Measurements from ENCODE around the gene FAM168B. TPM values are rescaled to one million over a fixed set of nuclear protein-coding genes. Genes with fewer than 3 reads are reported as not detected.

The FAM168B gene
- total RNA-seq, 1 donor from 2014 or later = 154 TPM

GRCh38 chr2:131031431-131031841 lies 61.8 kb downstream of the FAM168B start:
- peaks cover 9% of the 10 kb centered on the region for H3K4me1 Mint-ChIP-seq
- H3K4me3 Mint-ChIP-seq = no peak overlapping the region
- no peak for DNase-seq (ENCODE audit: low read depth, low spot score)
- peaks cover 12% of the 10 kb centered on the region for H3K27me3 Mint-ChIP-seq (ENCODE audit: low read depth)
- H3K27ac Mint-ChIP-seq (ENCODE audit: unreplicated experiment) = no peak overlapping the region
- TF ChIP-seq CTCF (conservative IDR thresholded peaks at IDR 0.05) = no peak
- peaks cover 7% of the 10 kb centered on the region for H3K9me3 Mint-ChIP-seq
- H3K36me3 Mint-ChIP-seq (ENCODE audit: low read depth) = peaks cover 8% of the 10 kb centered on the region

GRCh38 chr2:131030478-131030971 lies 62.7 kb downstream of the FAM168B start:
- DNase-seq (ENCODE audit: low read depth, low spot score) = no peak
- H3K27ac Mint-ChIP-seq (ENCODE audit: unreplicated experiment) = no peak overlapping the region
- no peak overlapping the region for H3K4me3 Mint-ChIP-seq
- peaks cover 12% of the 10 kb centered on the region for H3K27me3 Mint-ChIP-seq (ENCODE audit: low read depth)
- peaks cover 6% of the 10 kb centered on the region for H3K4me1 Mint-ChIP-seq
- H3K36me3 Mint-ChIP-seq (ENCODE audit: low read depth) = peaks cover 8% of the 10 kb centered on the region
- no peak for TF ChIP-seq CTCF (conservative IDR thresholded peaks at IDR 0.05)
- peaks cover 7% of the 10 kb centered on the region for H3K9me3 Mint-ChIP-seq

- no peak for DNase-seq (ENCODE audit: low read depth, low spot score)
- Mint-ChIP-seq H3K4me3 (no peak overlapping the region), H3K27me3 (ENCODE audit: low read depth) (peaks cover 12% of the 10 kb centered on the region), H3K4me1 (peaks cover 6% of the 10 kb centered on the region), H3K9me3 (peaks cover 7% of the 10 kb centered on the region), H3K27ac (ENCODE audit: unreplicated experiment) (no peak overlapping the region), H3K36me3 (ENCODE audit: low read depth) (peaks cover 8% of the 10 kb centered on the region)
- TF ChIP-seq CTCF (conservative IDR thresholded peaks at IDR 0.05) = no peak
Observed at GRCh38 chr2:131029812-131030211, 63.4 kb downstream of the FAM168B start.

- no peak overlapping the region for H3K4me3 Mint-ChIP-seq
- H3K9me3 Mint-ChIP-seq = peaks cover 7% of the 10 kb centered on the region
- H3K36me3 Mint-ChIP-seq (ENCODE audit: low read depth) = peaks cover 8% of the 10 kb centered on the region
- no peaks in the 10 kb centered on the region for H3K4me1 Mint-ChIP-seq
- TF ChIP-seq CTCF (conservative IDR thresholded peaks at IDR 0.05) = no peak
- no peak overlapping the region for H3K27ac Mint-ChIP-seq (ENCODE audit: unreplicated experiment)
- DNase-seq (ENCODE audit: low read depth, low spot score) = no peak
- no peaks in the 10 kb centered on the region for H3K27me3 Mint-ChIP-seq (ENCODE audit: low read depth)
Observed at GRCh38 chr2:131027566-131028528, 65.4 kb downstream of the FAM168B start.

- Mint-ChIP-seq H3K36me3 (ENCODE audit: low read depth) (peaks cover 8% of the 10 kb centered on the region), H3K4me3 (no peak overlapping the region), H3K27me3 (ENCODE audit: low read depth) (no peaks in the 10 kb centered on the region), H3K4me1 (no peaks in the 10 kb centered on the region), H3K9me3 (peaks cover 7% of the 10 kb centered on the region), H3K27ac (ENCODE audit: unreplicated experiment) (no peak overlapping the region)
- TF ChIP-seq CTCF (conservative IDR thresholded peaks at IDR 0.05) = no peak
- no peak for DNase-seq (ENCODE audit: low read depth, low spot score)
Observed at GRCh38 chr2:131026919-131027318, 66.3 kb downstream of the FAM168B start.
